GM23338 (cell line): ENCODE results near the gene SLX4IP. TPM values are rescaled to one million over a fixed set of nuclear protein-coding genes. Genes with fewer than 3 reads are reported as not detected.

Experiments used
- ATAC-seq: fragments of 200-7000 bp; cut with Tn5 transposase; 3 replicates; pipeline ENCODE4 v1.9.1; 2020
- DNase-seq: peaks from one replicate; pipeline ENCODE4 v3.0.0-alpha.2; 2015; ENCODE audit warnings: low spot score
- H2AFZ ChIP-seq: fragments of 200-600 bp; sonication (generic); 2 replicates; pipeline ENCODE4 v1.8.0; 2016; ENCODE audit warnings: antibody characterized with exemption, mild to moderate bottlenecking, moderate library complexity
- H3F3A ChIP-seq: fragments of 200-600 bp; sonication (generic); replicated peaks from 2 replicates; pipeline ENCODE4 v1.8.0; 2017; ENCODE audit warnings: antibody characterized with exemption, mixed run types, low read depth
- H3K27ac ChIP-seq: fragments of 200-600 bp; sonication (generic); 2 replicates; pipeline ENCODE4 v1.6.1; 2016; ENCODE audit warnings: low read depth
- H3K27me3 ChIP-seq: fragments of 200-600 bp; sonication (generic); 2 replicates; pipeline ENCODE4 v1.8.0; 2016; ENCODE audit warnings: mild to moderate bottlenecking, mixed run types, moderate library complexity; ENCODE audit not compliant: insufficient read depth
- H3K36me3 ChIP-seq: fragments of 200-600 bp; sonication (generic); 2 replicates; pipeline ENCODE4 v1.8.0; 2016; ENCODE audit warnings: mild to moderate bottlenecking; ENCODE audit not compliant: insufficient read depth
- H3K4me1 ChIP-seq: fragments of 200-600 bp; sonication (generic); 2 replicates; pipeline ENCODE4 v1.8.0; 2016; ENCODE audit warnings: mild to moderate bottlenecking, moderate library complexity; ENCODE audit not compliant: insufficient read depth
- H3K4me2 ChIP-seq: fragments of 200-600 bp; sonication (generic); 2 replicates; pipeline ENCODE4 v1.7.1; 2017; ENCODE audit warnings: mixed run types
- H3K4me3 ChIP-seq: fragments of 200-600 bp; sonication (generic); 2 replicates; pipeline ENCODE4 v1.6.1; 2016; ENCODE audit warnings: mixed run types
- H3K79me2 ChIP-seq: fragments of 200-600 bp; sonication (generic); replicated peaks from 2 replicates; pipeline ENCODE4 v1.8.0; 2017; ENCODE audit warnings: mild to moderate bottlenecking; ENCODE audit not compliant: insufficient read depth
- H3K9me2 ChIP-seq: fragments of 200-600 bp; sonication (generic); 2 replicates; pipeline ENCODE4 v1.8.0; 2017; ENCODE audit not compliant: insufficient read depth
- H4K20me1 ChIP-seq: fragments of 200-600 bp; sonication (generic); replicated peaks from 2 replicates; pipeline ENCODE4 v1.8.0; 2017; ENCODE audit warnings: mild to moderate bottlenecking; ENCODE audit not compliant: insufficient read depth
- H3K27ac Mint-ChIP-seq: 2 replicates; pipeline ENCODE4 v1.8.0; 2020; ENCODE audit warnings: inconsistent platforms, mild to moderate bottlenecking, moderate library complexity, mixed read lengths
- H3K27me3 Mint-ChIP-seq: 3 replicates; pipeline ENCODE4 v1.8.0; 2022; ENCODE audit warnings: low read depth, mild to moderate bottlenecking, moderate library complexity, mixed read lengths, inconsistent platforms; ENCODE audit not compliant: insufficient read depth, poor library complexity
- H3K36me3 Mint-ChIP-seq: 3 replicates; pipeline ENCODE4 v1.8.0; 2021; ENCODE audit warnings: low read depth, mild to moderate bottlenecking, inconsistent platforms, moderate library complexity, mixed read lengths
- H3K4me1 Mint-ChIP-seq: 3 replicates; pipeline ENCODE4 v1.8.0; 2020; ENCODE audit warnings: mild to moderate bottlenecking, inconsistent platforms, mixed read lengths
- H3K4me3 Mint-ChIP-seq: 3 replicates; pipeline ENCODE4 v1.8.0; 2021; ENCODE audit warnings: moderate library complexity, mild to moderate bottlenecking, inconsistent platforms, mixed read lengths
- H3K9me3 Mint-ChIP-seq: 3 replicates; pipeline ENCODE4 v1.8.0; 2020; ENCODE audit warnings: moderate library complexity, mild to moderate bottlenecking, inconsistent platforms, mixed read lengths
- CREB1 ChIP-seq: fragments of 250-450 bp; sonication (Bioruptor Pico); IDR thresholded peaks from 2 replicates; pipeline ENCODE4 v1.5.0; 2020; ENCODE audit warnings: low read depth, mild to moderate bottlenecking, moderate library complexity
- EZH2phosphoT487 ChIP-seq: fragments of 200-600 bp; sonication (generic); IDR thresholded peaks from one replicate; pipeline ENCODE4 v1.8.1; 2018; ENCODE audit warnings: antibody characterized with exemption; ENCODE audit not compliant: unreplicated experiment
- JUNB ChIP-seq: IDR thresholded peaks from one replicate; pipeline ENCODE4 v1.6.1; 2016; ENCODE audit warnings: antibody characterized with exemption; ENCODE audit not compliant: unreplicated experiment
- NANOG ChIP-seq: IDR thresholded peaks from 2 replicates; pipeline ENCODE4 v1.6.1; 2016; ENCODE audit warnings: antibody characterized with exemption, borderline replicate concordance
- ZNF114 ChIP-seq: fragments of 250-450 bp; sonication (Bioruptor Pico); IDR thresholded peaks from 2 replicates; pipeline ENCODE4 v1.5.0; 2020; ENCODE audit warnings: mild to moderate bottlenecking, moderate library complexity
- ZNF331 ChIP-seq: fragments of 250-450 bp; sonication (Bioruptor Pico); IDR thresholded peaks from 2 replicates; pipeline ENCODE4 v1.5.0; 2020; ENCODE audit warnings: low read depth, mild to moderate bottlenecking, moderate library complexity
- polyA plus RNA-seq: library from polyadenylated mRNA; unstranded; fragments of >200 nt; fragmentation: Nextera tagmentation; extraction: Ambion mirVana; gene quantifications from 2 replicates; pipeline ENCODE4 v1.2.1, GENCODE V29; 2016
- total RNA-seq: library from RNA; depleted of rRNA; stranded (reverse); fragments of >200 nt; shearing (Covaris generic); gene quantifications from 2 replicates; pipeline ENCODE4 v1.2.3, GENCODE V29; 2014
- TF ChIP-seq, protein P1 (sequence below): IDR thresholded peaks from one replicate; pipeline ENCODE4 v1.6.1; 2018; ENCODE audit warnings: antibody characterized with exemption; ENCODE audit not compliant: unreplicated experiment
- TF ChIP-seq, protein P2 (sequence below), 2 experiments: fragments of 200-600 bp in 1 of 2; sonication (generic) in 1 of 2; conservative IDR thresholded peaks; 2 replicates each; pipeline versions ENCODE4 v1.5.1 to v1.6.1; 2016 to 2017; ENCODE audit warnings: antibody characterized with exemption in 2 of 2, low read depth in 2 of 2, mild to moderate bottlenecking in 2 of 2, moderate library complexity in 1 of 2

The SLX4IP gene
- total and polyA plus RNA-seq, 2 experiments from 2014 or later, result 9.1 to 9.8 TPM

DNA sequence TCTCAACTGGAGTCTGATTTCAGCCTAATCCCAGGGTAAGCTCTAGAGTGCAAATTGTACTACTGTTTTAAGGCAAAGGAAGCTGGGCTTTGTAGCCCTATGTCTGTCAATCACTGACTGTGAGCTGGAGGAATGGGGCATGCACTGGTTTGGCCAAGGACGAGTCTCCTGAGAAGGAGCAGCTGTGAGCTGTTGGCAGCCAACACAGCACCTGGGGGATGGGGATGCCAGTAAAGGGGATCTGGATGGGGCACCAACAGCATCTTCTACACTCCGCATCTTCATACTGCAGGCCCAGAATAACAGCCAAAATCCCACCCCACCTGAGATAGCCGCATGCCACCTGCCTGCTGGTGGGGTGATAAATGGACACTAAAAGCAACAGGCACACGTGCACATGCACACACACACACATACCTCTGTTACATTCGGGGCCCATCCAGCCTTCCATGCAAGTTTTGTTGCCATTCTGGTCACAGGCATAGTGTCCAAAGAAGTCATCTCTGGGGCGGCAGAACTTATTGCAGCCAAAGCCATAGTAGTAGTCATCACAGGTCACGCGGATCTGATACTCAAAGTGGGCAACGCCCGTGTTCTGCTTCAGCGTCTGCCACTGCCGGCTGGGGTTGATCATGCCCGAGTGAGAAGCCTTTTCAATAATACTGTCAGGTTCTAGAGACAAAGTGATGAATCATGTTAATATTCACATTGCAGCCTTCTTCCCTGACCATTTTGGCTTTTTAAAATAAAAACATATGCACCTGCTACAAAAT, 223.1 kb downstream of the SLX4IP start:
- Mint-ChIP-seq H3K9me3 (no peaks in the 10 kb centered on the region), H3K4me3 (no peak overlapping the region), H3K27me3 (peaks cover 4% of the 10 kb centered on the region), H3K36me3 (peaks cover 89% of the 10 kb centered on the region), H3K27ac (peak overlapping the region; percentile 42; the same call in 1 of the 2 replicates), H3K4me1 (peaks cover 80% of the 10 kb centered on the region)
- Histone ChIP-seq H3K27me3 (no peaks in the 10 kb centered on the region), H3K4me1 (peaks cover 68% of the 10 kb centered on the region), H3K4me2 (0 out of 2 replicates have a peak overlapping the region, but pooled peaks have one; percentile 2), H2AFZ (no peak overlapping the region), H3F3A (no peaks in the 10 kb centered on the region), H3K4me3 (no peak overlapping the region), H3K36me3 (peaks cover 11% of the 10 kb centered on the region; the same call in 1 of the 2 replicates), H3K79me2 (peaks cover 86% of the 10 kb centered on the region), H4K20me1 (peaks cover 17% of the 10 kb centered on the region), H3K9me2 (no peaks in the 10 kb centered on the region), H3K27ac (peak overlapping the region; percentile 78; the same call in 1 of the 2 replicates)
- DNase-seq (no peak), ATAC-seq (no peak)
- TF ChIP-seq, protein P1, sequence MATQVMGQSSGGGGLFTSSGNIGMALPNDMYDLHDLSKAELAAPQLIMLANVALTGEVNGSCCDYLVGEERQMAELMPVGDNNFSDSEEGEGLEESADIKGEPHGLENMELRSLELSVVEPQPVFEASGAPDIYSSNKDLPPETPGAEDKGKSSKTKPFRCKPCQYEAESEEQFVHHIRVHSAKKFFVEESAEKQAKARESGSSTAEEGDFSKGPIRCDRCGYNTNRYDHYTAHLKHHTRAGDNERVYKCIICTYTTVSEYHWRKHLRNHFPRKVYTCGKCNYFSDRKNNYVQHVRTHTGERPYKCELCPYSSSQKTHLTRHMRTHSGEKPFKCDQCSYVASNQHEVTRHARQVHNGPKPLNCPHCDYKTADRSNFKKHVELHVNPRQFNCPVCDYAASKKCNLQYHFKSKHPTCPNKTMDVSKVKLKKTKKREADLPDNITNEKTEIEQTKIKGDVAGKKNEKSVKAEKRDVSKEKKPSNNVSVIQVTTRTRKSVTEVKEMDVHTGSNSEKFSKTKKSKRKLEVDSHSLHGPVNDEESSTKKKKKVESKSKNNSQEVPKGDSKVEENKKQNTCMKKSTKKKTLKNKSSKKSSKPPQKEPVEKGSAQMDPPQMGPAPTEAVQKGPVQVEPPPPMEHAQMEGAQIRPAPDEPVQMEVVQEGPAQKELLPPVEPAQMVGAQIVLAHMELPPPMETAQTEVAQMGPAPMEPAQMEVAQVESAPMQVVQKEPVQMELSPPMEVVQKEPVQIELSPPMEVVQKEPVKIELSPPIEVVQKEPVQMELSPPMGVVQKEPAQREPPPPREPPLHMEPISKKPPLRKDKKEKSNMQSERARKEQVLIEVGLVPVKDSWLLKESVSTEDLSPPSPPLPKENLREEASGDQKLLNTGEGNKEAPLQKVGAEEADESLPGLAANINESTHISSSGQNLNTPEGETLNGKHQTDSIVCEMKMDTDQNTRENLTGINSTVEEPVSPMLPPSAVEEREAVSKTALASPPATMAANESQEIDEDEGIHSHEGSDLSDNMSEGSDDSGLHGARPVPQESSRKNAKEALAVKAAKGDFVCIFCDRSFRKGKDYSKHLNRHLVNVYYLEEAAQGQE, result no peak
- TF ChIP-seq NANOG (no peak), ZNF114 (no peak), EZH2phosphoT487 (no peak), ZNF331 (CRISPR knock-in tag) (no peak), JUNB (no peak)

DNA sequence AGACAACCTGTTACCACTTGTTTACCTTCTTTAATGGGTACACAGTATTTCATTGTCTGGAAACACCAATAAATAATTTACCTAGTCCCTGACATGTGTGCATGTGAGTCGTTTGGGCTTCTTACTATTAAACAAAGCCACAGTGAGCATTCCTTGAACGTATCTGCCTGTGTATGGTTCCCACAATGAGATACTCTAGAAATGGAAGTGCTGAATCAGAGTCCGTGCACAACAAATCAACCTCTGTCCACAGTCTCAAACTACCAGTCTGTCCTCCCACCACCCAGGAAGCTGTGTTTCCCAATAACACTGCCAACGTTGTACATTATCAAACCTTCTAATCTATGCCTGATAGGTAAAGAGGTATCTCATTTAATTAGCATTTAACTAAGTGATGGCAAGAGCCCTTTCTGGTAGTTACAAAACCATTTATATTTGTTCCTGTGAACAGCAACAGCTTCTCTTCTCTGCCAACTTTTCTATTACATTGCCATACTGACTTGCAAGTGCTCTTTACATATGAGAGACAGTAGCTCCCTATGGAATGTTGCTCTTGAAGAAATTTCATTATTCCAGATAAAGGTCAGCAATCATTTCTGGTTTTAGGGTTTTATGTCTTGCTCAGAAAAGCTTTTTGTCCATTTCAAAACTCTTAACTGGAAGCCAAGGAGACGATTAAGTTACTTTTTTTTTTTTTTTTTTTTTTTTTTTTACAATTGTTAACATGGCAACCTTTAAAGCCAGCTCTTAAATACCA, 223.9 kb downstream of the SLX4IP start:
- H3K4me3 ChIP-seq, result no peak overlapping the region
- peaks cover 70% of the 10 kb centered on the region for H3K4me1 ChIP-seq
- DNase-seq (no peak), ATAC-seq (no peak)
- H3K79me2 ChIP-seq, result peaks cover 87% of the 10 kb centered on the region
- Mint-ChIP-seq H3K4me3 (no peak overlapping the region), H3K27me3 (peaks cover 5% of the 10 kb centered on the region), H3K27ac (no peak overlapping the region), H3K9me3 (no peaks in the 10 kb centered on the region), H3K36me3 (peaks cover 96% of the 10 kb centered on the region), H3K4me1 (peaks cover 81% of the 10 kb centered on the region)
- no peaks in the 10 kb centered on the region for H3K27me3 ChIP-seq
- H3K9me2 ChIP-seq, result no peaks in the 10 kb centered on the region
- H3F3A ChIP-seq, result no peaks in the 10 kb centered on the region
- no peak overlapping the region for H3K27ac ChIP-seq
- no peak overlapping the region for H2AFZ ChIP-seq
- TF ChIP-seq CREB1 (CRISPR knock-in tag), result no peak
- no peak for TF ChIP-seq EZH2phosphoT487
- TF ChIP-seq, protein P2, sequence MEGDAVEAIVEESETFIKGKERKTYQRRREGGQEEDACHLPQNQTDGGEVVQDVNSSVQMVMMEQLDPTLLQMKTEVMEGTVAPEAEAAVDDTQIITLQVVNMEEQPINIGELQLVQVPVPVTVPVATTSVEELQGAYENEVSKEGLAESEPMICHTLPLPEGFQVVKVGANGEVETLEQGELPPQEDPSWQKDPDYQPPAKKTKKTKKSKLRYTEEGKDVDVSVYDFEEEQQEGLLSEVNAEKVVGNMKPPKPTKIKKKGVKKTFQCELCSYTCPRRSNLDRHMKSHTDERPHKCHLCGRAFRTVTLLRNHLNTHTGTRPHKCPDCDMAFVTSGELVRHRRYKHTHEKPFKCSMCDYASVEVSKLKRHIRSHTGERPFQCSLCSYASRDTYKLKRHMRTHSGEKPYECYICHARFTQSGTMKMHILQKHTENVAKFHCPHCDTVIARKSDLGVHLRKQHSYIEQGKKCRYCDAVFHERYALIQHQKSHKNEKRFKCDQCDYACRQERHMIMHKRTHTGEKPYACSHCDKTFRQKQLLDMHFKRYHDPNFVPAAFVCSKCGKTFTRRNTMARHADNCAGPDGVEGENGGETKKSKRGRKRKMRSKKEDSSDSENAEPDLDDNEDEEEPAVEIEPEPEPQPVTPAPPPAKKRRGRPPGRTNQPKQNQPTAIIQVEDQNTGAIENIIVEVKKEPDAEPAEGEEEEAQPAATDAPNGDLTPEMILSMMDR (conservative IDR thresholded peaks at IDR 0.05; ENCODE audit: low read depth in 2 of 2), result no peak
- no peak for TF ChIP-seq NANOG
- no peak overlapping the region for H3K4me2 ChIP-seq
- peaks cover 11% of the 10 kb centered on the region; the same call in 1 of the 2 replicates for H3K36me3 ChIP-seq
- H4K20me1 ChIP-seq, result peaks cover 12% of the 10 kb centered on the region
